ENCODE results near the gene TJAP1.

DNA sequence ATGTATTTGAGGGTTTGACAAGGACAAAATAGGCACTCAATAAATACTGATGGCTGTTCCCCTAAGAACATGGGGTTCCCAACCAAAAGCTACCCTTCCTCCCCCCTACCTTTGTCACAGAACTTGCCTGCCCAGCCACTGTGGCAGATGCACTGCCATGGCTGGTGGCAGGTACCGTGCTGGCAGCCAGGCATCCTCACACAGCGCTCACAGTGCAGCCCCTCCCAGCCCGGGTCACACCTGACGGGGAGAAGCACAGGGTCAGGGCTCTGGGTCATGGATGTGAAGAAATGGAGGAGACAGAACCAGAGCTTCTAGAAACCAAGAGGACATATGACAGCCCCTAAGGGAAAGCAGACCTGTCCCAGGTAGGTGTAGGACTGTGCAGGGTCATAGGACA lies 24.5 kb upstream of the TJAP1 start:
- TF ChIP-seq CTCF (optimal IDR thresholded peaks at IDR 0.05 in 1 of 3, IDR thresholded peaks at IDR 0.05 in 1 of 3, conservative IDR thresholded peaks at IDR 0.05 in 1 of 3; ENCODE audit: extremely low read depth in 1 of 3, insufficient read depth in 2 of 3, low read length in 3 of 3): no peak
- TF ChIP-seq EZH2 (IDR thresholded peaks at IDR 0.05; ENCODE audit: low read length): no peak

Data from keratinocyte (primary cell).